Ascending aorta (tissue), 2 donors: Measurements from ENCODE around the gene APBA2. TPM values are rescaled to one million over a fixed set of nuclear protein-coding genes. Genes with fewer than 3 reads are reported as not detected.

ENCODE experiments used
- DNase-seq, 2 donors: peaks; one replicate each; pipeline ENCODE4 v3.0.0-alpha.2; 2019; ENCODE audit warnings: low spot score in 2 of 2
- H3K27ac ChIP-seq, 2 donors: fragments of 200-600 bp; sonication (generic); one replicate each; pipeline ENCODE4 v1.5.1; 2016 to 2017; ENCODE audit warnings: mild to moderate bottlenecking in 1 of 2
- H3K27me3 ChIP-seq: fragments of 200-600 bp; sonication (generic); one replicate; pipeline ENCODE4 v1.5.1; 2017
- H3K36me3 ChIP-seq, 2 donors: fragments of 200-600 bp; sonication (generic); one replicate each; pipeline ENCODE4 v1.5.1; 2016
- H3K4me1 ChIP-seq, 2 donors: fragments of 200-600 bp; sonication (generic); one replicate each; pipeline ENCODE4 v1.5.1; 2016 to 2017; ENCODE audit warnings: mild to moderate bottlenecking in 1 of 2
- H3K4me3 ChIP-seq, 2 donors: fragments of 200-600 bp; sonication (generic); one replicate each; pipeline ENCODE4 v1.5.1; 2016 to 2017; ENCODE audit warnings: mild to moderate bottlenecking in 1 of 2
- H3K9me3 ChIP-seq, 2 donors: fragments of 200-600 bp; sonication (generic); one replicate each; pipeline ENCODE4 v1.5.1; 2016
- CTCF ChIP-seq, 3 experiments: fragments of 200-600 bp in 2 of 3; fragments of 450-650 bp in 1 of 3; sonication (generic) in 2 of 3; IDR thresholded peaks; one replicate each; pipeline ENCODE4 v1.5.1; 2016 to 2019; ENCODE audit warnings: antibody characterized with exemption in 3 of 3, mild to moderate bottlenecking in 1 of 3, moderate library complexity in 1 of 3
- intact Hi-C: fragments of 100-400 bp; cut with DNase I; formaldehyde crosslinking; loops from one replicate; pipeline ENCODE4 v1.15.1; 2023
- total RNA-seq: library from RNA; depleted of rRNA; stranded (reverse); fragments of >200 nt; gene quantifications from one replicate; pipeline ENCODE4 v1.1.0, GENCODE V29; 2016

APBA2 gene
- total RNA-seq, 1 donor from 2014 or later: 2.4 TPM

- Histone ChIP-seq H3K4me1 (no peaks in the 10 kb centered on the region), H3K36me3 (no peaks in the 10 kb centered on the region), H3K9me3 (no peaks in the 10 kb centered on the region), H3K4me3 (no peak overlapping the region), H3K27me3 (no peaks in the 10 kb centered on the region), H3K27ac (no peak overlapping the region)
- intact Hi-C loops: no loop called here
- no peak for DNase-seq
- no peak for TF ChIP-seq CTCF (IDR thresholded peaks at IDR 0.05)
Measured at GRCh38 chr15:28920781-28921331, 35.1 kb downstream of the APBA2 start.

GRCh38 chr15:28921336-28921735, 35.6 kb downstream of the APBA2 start:
- H3K4me1 ChIP-seq: no peaks in the 10 kb centered on the region
- no peaks in the 10 kb centered on the region for H3K9me3 ChIP-seq
- H3K36me3 ChIP-seq: no peaks in the 10 kb centered on the region
- intact Hi-C loops: no loop called here
- H3K27ac ChIP-seq: no peak overlapping the region
- no peaks in the 10 kb centered on the region for H3K27me3 ChIP-seq
- no peak for DNase-seq
- no peak overlapping the region for H3K4me3 ChIP-seq
- no peak for TF ChIP-seq CTCF (IDR thresholded peaks at IDR 0.05)

GRCh38 chr15:28921919-28922706, 36.3 kb downstream of the APBA2 start:
- no peaks in the 10 kb centered on the region for H3K36me3 ChIP-seq
- intact Hi-C loops: no loop called here
- H3K27ac ChIP-seq: no peak overlapping the region
- TF ChIP-seq CTCF (IDR thresholded peaks at IDR 0.05): no peak
- no peak for DNase-seq
- H3K4me3 ChIP-seq: no peak overlapping the region
- H3K9me3 ChIP-seq: no peaks in the 10 kb centered on the region
- H3K4me1 ChIP-seq: no peaks in the 10 kb centered on the region
- no peaks in the 10 kb centered on the region for H3K27me3 ChIP-seq

GRCh38 chr15:28922707-28923012, 36.9 kb downstream of the APBA2 start:
- no peaks in the 10 kb centered on the region for H3K4me1 ChIP-seq
- no peak for DNase-seq
- intact Hi-C loops: no loop called here
- TF ChIP-seq CTCF (IDR thresholded peaks at IDR 0.05): no peak
- H3K27ac ChIP-seq: no peak overlapping the region
- H3K4me3 ChIP-seq: no peak overlapping the region
- no peaks in the 10 kb centered on the region for H3K27me3 ChIP-seq
- H3K9me3 ChIP-seq: no peaks in the 10 kb centered on the region
- H3K36me3 ChIP-seq: no peaks in the 10 kb centered on the region

GRCh38 chr15:28923726-28924280, 38.0 kb downstream of the APBA2 start:
- no peaks in the 10 kb centered on the region for H3K27me3 ChIP-seq
- no peak for TF ChIP-seq CTCF (IDR thresholded peaks at IDR 0.05)
- DNase-seq: no peak
- no peaks in the 10 kb centered on the region for H3K36me3 ChIP-seq
- intact Hi-C loops: no loop called here
- H3K4me1 ChIP-seq: no peaks in the 10 kb centered on the region
- no peak overlapping the region for H3K4me3 ChIP-seq
- H3K27ac ChIP-seq: no peak overlapping the region
- H3K9me3 ChIP-seq: no peaks in the 10 kb centered on the region
